Astrocyte of the cerebellum (primary cell): ENCODE data around the gene MPDU1.
A peak's percentile ranks its signal among the peaks of the same experiment; 100 is the strongest.

ENCODE experiments used
- DNase-seq: peaks from one replicate; pipeline ENCODE4 v3.0.0-alpha.2; 2011; ENCODE audit warnings: low read depth
- H3K4me3 ChIP-seq: 2 replicates; pipeline ENCODE4 v1.5.1; 2011; ENCODE audit warnings: mild to moderate bottlenecking, low read depth, low read length, moderate library complexity
- in situ Hi-C: cut with HindIII; loops from 2 replicates; pipeline ENCODE4 v1.10.0; 2017; ENCODE audit warnings: low sequenced_read_pairs
- TF ChIP-seq, protein P1 (sequence below): IDR thresholded peaks from 2 replicates; pipeline ENCODE4 v1.5.1; 2012; ENCODE audit warnings: low read length, low read depth, moderate library complexity, mild to moderate bottlenecking; ENCODE audit errors: missing control alignments

Gene MPDU1

GRCh38 chr17:7580604-7581575 lies 2.8 kb upstream of the MPDU1 start:
- no peak overlapping the region for H3K4me3 ChIP-seq
- TF ChIP-seq, protein P1, sequence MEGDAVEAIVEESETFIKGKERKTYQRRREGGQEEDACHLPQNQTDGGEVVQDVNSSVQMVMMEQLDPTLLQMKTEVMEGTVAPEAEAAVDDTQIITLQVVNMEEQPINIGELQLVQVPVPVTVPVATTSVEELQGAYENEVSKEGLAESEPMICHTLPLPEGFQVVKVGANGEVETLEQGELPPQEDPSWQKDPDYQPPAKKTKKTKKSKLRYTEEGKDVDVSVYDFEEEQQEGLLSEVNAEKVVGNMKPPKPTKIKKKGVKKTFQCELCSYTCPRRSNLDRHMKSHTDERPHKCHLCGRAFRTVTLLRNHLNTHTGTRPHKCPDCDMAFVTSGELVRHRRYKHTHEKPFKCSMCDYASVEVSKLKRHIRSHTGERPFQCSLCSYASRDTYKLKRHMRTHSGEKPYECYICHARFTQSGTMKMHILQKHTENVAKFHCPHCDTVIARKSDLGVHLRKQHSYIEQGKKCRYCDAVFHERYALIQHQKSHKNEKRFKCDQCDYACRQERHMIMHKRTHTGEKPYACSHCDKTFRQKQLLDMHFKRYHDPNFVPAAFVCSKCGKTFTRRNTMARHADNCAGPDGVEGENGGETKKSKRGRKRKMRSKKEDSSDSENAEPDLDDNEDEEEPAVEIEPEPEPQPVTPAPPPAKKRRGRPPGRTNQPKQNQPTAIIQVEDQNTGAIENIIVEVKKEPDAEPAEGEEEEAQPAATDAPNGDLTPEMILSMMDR = no peak
- in situ Hi-C loops = no loop called here
- no peak for DNase-seq

- peak overlapping the region; percentile 69 for H3K4me3 ChIP-seq
- DNase-seq = no peak
- in situ Hi-C loops = no loop called here
- TF ChIP-seq, protein P1 = no peak
These were observed 1.0 kb upstream of the MPDU1 start for GRCh38 chr17:7582396-7583252.

DNA sequence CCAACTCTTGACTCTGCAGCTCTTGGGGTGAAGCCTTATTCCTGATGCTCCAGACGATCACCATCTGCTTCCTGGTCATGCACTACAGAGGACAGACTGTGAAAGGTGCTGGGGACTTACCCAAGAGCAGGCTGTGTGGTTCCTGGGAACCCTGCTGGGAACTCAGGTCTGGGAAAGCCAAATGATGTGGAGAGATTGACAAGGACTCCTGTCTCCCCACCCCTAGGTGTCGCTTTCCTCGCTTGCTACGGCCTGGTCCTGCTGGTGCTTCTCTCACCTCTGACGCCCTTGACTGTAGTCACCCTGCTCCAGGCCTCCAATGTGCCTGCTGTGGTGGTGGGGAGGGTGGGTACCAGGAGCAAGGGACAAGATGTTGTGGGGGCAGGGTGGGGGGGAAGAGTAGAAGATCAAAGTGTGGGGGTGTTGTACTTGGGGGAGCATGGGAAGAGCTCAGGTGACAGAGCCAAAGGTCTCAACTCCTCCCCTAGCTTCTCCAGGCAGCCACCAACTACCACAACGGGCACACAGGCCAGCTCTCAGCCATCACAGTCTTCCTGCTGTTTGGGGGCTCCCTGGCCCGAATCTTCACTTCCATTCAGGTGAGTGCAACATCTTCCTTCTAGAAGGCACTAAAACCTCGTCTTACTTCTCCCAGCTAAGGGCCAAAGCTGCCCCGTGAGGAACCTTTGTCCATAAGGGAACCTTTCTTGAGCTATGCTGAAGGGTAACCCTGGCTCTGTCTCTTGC lies 3.2 kb downstream of the MPDU1 start:
- no peak for DNase-seq
- TF ChIP-seq, protein P1 = no peak
- in situ Hi-C loops = no loop called here
- H3K4me3 ChIP-seq = no peak overlapping the region

DNA sequence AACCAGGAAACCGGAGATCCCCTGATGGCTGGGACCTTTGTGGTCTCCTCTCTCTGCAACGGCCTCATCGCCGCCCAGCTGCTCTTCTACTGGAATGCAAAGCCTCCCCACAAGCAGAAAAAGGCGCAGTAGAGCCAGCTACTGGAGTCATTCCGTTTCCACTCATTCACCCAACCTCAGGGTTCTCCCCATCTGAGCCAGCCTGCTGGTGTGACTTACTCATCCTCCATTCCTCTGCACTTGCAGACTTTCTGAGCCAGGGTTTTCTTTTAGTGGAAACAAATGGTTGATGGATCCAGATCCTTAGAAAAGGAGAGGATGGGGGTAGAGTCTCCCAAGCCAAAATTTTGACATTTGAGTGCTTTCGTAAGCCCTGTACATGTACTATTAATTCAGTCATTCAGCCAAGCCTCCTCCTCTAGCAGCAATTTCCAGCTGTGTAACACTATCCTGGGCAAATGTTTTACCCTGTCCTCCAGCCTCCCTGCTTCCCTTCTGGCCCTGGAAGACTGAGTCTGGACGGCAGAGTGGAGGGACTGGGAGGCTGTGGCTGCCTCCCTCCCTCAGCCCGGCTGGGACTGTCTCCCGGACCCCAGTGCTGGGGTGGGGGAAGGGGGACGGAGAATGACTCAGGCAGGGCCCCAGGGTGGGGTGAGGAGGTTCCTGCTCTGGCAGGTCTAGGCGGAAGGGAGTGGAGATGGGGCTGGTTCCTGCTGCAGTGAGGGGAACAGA lies 3.9 kb downstream of the MPDU1 start:
- in situ Hi-C loops = no loop called here
- TF ChIP-seq, protein P1 = no peak
- DNase-seq = peak; percentile 87
- no peak overlapping the region for H3K4me3 ChIP-seq

DNA sequence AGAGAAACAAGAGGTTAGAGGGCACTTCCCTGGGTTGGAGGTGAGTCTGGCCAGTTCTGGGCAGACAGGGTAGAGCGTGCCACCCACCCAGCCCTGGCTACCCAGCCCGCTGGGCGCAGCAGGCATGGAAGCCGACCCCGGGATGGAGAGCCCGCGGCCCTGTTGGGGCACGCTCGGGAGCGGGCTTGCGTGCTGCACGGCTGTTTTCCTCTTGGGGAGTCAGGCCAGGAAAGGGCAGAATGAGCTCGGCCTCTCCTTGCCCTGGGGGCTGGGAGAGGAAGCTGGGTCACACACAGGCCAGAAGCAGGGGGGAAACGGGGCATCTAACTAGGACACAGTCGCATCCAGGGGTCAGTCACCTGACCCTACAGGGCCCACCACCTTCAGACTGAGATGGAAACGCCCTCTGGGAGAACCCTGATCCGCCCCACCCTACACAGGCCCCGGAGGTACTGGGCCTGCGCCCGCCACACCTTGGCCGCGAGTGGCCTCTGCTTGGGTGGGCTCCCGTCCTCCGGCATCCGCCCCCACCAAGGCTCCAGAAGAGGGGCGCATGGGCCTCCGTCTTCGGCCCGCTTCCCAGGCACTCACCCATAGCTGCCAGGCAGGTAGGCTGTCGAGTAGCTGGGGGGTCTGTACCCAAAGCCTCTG lies 5.0 kb downstream of the MPDU1 start:
- in situ Hi-C loops = no loop called here
- DNase-seq = no peak
- TF ChIP-seq, protein P1 = no peak
- H3K4me3 ChIP-seq = peak overlapping the region; percentile 21
